Neural cell (in vitro differentiated cells): ENCODE results near the gene TMCC1. TPM values are rescaled to one million over a fixed set of nuclear protein-coding genes. Genes with fewer than 3 reads are reported as not detected.

Source experiments
- H2AFZ ChIP-seq: fragments of 200-600, 300-800 bp; sonication (generic), shearing (Covaris generic); 2 replicates; pipeline ENCODE4 v1.6.0; 2014; ENCODE audit warnings: low read depth, mild to moderate bottlenecking, antibody characterized with exemption, low read length, moderate library complexity
- H3F3A ChIP-seq: fragments of 200-600 bp; shearing (Covaris generic); 2 replicates; pipeline ENCODE4 v1.6.1; 2016; ENCODE audit warnings: mild to moderate bottlenecking, moderate library complexity, mixed read lengths, antibody characterized with exemption, low read length; ENCODE audit not compliant: insufficient read depth, poor library complexity, severe bottlenecking
- H3K27ac ChIP-seq: fragments of 200-600, 300-800 bp; sonication (generic), shearing (Covaris generic); 2 replicates; pipeline ENCODE4 v1.5.1; 2014; ENCODE audit warnings: mild to moderate bottlenecking, low read length, moderate library complexity
- H3K27me3 ChIP-seq: fragments of 300-800, 200-600 bp; sonication (generic), shearing (Covaris generic); 2 replicates; pipeline ENCODE4 v1.6.0; 2014; ENCODE audit warnings: mild to moderate bottlenecking, low read depth, low read length, moderate library complexity; ENCODE audit not compliant: insufficient read depth
- H3K36me3 ChIP-seq: fragments of 300-800, 200-600 bp; sonication (generic), shearing (Covaris generic); 2 replicates; pipeline ENCODE4 v1.5.1; 2014; ENCODE audit warnings: mild to moderate bottlenecking, antibody characterized with exemption, low read length, moderate library complexity; ENCODE audit not compliant: insufficient read depth
- H3K4me2 ChIP-seq: fragments of 300-800, 200-600 bp; sonication (generic), shearing (Covaris generic); 2 replicates; pipeline ENCODE4 v1.6.0; 2014; ENCODE audit warnings: mild to moderate bottlenecking, low read length
- H3K4me3 ChIP-seq: fragments of 300-800, 200-600 bp; sonication (generic), shearing (Covaris generic); 2 replicates; pipeline ENCODE4 v1.5.1; 2014; ENCODE audit warnings: mild to moderate bottlenecking, low read length, moderate library complexity
- H3K79me2 ChIP-seq: fragments of 200-600 bp; shearing (Covaris generic); replicated peaks from 2 replicates; pipeline ENCODE4 v1.6.0; 2014; ENCODE audit warnings: mild to moderate bottlenecking, low read length, moderate library complexity; ENCODE audit not compliant: insufficient read depth
- H3K9ac ChIP-seq: fragments of 300-800, 200-600 bp; sonication (generic), shearing (Covaris generic); 2 replicates; pipeline ENCODE4 v1.6.1; 2016; ENCODE audit warnings: mild to moderate bottlenecking, low read length, mixed read lengths
- H3K9me2 ChIP-seq: fragments of 200-600 bp; shearing (Covaris generic); 2 replicates; pipeline ENCODE4 v1.6.1; 2016; ENCODE audit warnings: mild to moderate bottlenecking, low read length, mixed read lengths; ENCODE audit not compliant: insufficient read depth
- H3K9me3 ChIP-seq: fragments of 200-600, 300-800 bp; sonication (generic), shearing (Covaris generic); 2 replicates; pipeline ENCODE4 v1.6.1; 2016; ENCODE audit warnings: mild to moderate bottlenecking, mixed run types, low read length, moderate library complexity, mixed read lengths
- H4K20me1 ChIP-seq: fragments of 200-600 bp; shearing (Covaris generic); 2 replicates; pipeline ENCODE4 v1.6.1; 2016; ENCODE audit warnings: mild to moderate bottlenecking, mixed run types; ENCODE audit not compliant: insufficient read depth
- CTCF ChIP-seq: fragments of 450-650 bp; IDR thresholded peaks from 2 replicates; pipeline ENCODE4 v1.5.1; 2014; ENCODE audit warnings: antibody characterized with exemption, mild to moderate bottlenecking, moderate library complexity; ENCODE audit not compliant: poor library complexity, severe bottlenecking
- EP300 ChIP-seq: fragments of 450-650 bp; conservative IDR thresholded peaks from 2 replicates; pipeline ENCODE4 v1.6.1; 2014; ENCODE audit warnings: antibody characterized with exemption, mild to moderate bottlenecking, moderate library complexity; ENCODE audit not compliant: poor library complexity, severe bottlenecking
- EZH2 ChIP-seq: fragments of 200-600, 300-800 bp; shearing (Covaris generic), sonication (generic); IDR thresholded peaks from 2 replicates; pipeline ENCODE4 v1.6.1; 2014; ENCODE audit warnings: antibody characterized with exemption, low read length, borderline replicate concordance, mild to moderate bottlenecking; ENCODE audit not compliant: insufficient read depth, poor library complexity, severe bottlenecking
- MXI1 ChIP-seq: fragments of 450-650 bp; conservative IDR thresholded peaks from 2 replicates; pipeline ENCODE4 v1.6.1; 2014; ENCODE audit warnings: antibody characterized with exemption, mild to moderate bottlenecking; ENCODE audit not compliant: poor library complexity, severe bottlenecking
- POLR2AphosphoS5 ChIP-seq: IDR thresholded peaks from 2 replicates; pipeline ENCODE4 v1.6.1; 2012
- RAD21 ChIP-seq: fragments of 450-650 bp; conservative IDR thresholded peaks from 2 replicates; pipeline ENCODE4 v1.6.1; 2014; ENCODE audit warnings: antibody characterized with exemption, mild to moderate bottlenecking, moderate library complexity
- REST ChIP-seq: IDR thresholded peaks from 2 replicates; pipeline ENCODE4 v1.6.1; 2012; ENCODE audit warnings: borderline replicate concordance
- SMC3 ChIP-seq: fragments of 450-650 bp; conservative IDR thresholded peaks from 2 replicates; pipeline ENCODE4 v1.6.1; 2014; ENCODE audit warnings: antibody characterized with exemption, mild to moderate bottlenecking, moderate library complexity; ENCODE audit not compliant: poor library complexity
- TAF1 ChIP-seq: IDR thresholded peaks from 2 replicates; pipeline ENCODE4 v1.6.1; 2012; ENCODE audit warnings: low read depth
- polyA plus RNA-seq: library from polyadenylated mRNA; depleted of rRNA; stranded (reverse); fragments of >200 nt; gene quantifications from 2 replicates; pipeline ENCODE4 v1.2.3, GENCODE V29; 2014

The TMCC1 gene
- polyA plus RNA-seq, 1 donor from 2014 or later, result 25.0 TPM

- Histone ChIP-seq H3K9me3 (no peaks in the 10 kb centered on the region), H4K20me1 (no peaks in the 10 kb centered on the region), H3K4me3 (no peak overlapping the region), H3F3A (no peaks in the 10 kb centered on the region), H3K27ac (no peak overlapping the region), H3K9ac (no peak overlapping the region), H3K79me2 (no peaks in the 10 kb centered on the region), H2AFZ (no peak overlapping the region), H3K36me3 (no peaks in the 10 kb centered on the region), H3K27me3 (no peaks in the 10 kb centered on the region), H3K9me2 (no peaks in the 10 kb centered on the region), H3K4me2 (no peak overlapping the region)
- TF ChIP-seq EZH2 (no peak), POLR2AphosphoS5 (no peak), EP300 (no peak), RAD21 (no peak), CTCF (no peak), MXI1 (no peak), REST (no peak), TAF1 (no peak), SMC3 (no peak)
Observed at GRCh38 chr3:129937717-129938116, 44.2 kb upstream of the TMCC1 start.

- Histone ChIP-seq H3K79me2 (no peaks in the 10 kb centered on the region), H3K27ac (no peak overlapping the region), H3K27me3 (no peaks in the 10 kb centered on the region), H4K20me1 (no peaks in the 10 kb centered on the region), H2AFZ (no peak overlapping the region), H3K9me2 (no peaks in the 10 kb centered on the region), H3K9ac (no peak overlapping the region), H3K36me3 (no peaks in the 10 kb centered on the region), H3K4me3 (no peak overlapping the region), H3K9me3 (no peaks in the 10 kb centered on the region), H3K4me2 (no peak overlapping the region), H3F3A (no peaks in the 10 kb centered on the region)
- no peak for TF ChIP-seq EP300
- TF ChIP-seq MXI1, result no peak
- TF ChIP-seq TAF1, result no peak
- no peak for TF ChIP-seq SMC3
Observed at GRCh38 chr3:129936757-129937156, 43.2 kb upstream of the TMCC1 start.
